NCI-H2029 (cell line): Measurements from ENCODE around the gene SOCS3.
"Not testable (repeated sequence)": the region's sequence is repeated elsewhere in the genome, so short reads cannot be mapped to it uniquely, and the experiment has no call there.

Source experiments
- DNase-seq: peaks from one replicate; lab custom pipeline; 2025; lab: John Stamatoyannopoulos, UW

The SOCS3 gene

DNA sequence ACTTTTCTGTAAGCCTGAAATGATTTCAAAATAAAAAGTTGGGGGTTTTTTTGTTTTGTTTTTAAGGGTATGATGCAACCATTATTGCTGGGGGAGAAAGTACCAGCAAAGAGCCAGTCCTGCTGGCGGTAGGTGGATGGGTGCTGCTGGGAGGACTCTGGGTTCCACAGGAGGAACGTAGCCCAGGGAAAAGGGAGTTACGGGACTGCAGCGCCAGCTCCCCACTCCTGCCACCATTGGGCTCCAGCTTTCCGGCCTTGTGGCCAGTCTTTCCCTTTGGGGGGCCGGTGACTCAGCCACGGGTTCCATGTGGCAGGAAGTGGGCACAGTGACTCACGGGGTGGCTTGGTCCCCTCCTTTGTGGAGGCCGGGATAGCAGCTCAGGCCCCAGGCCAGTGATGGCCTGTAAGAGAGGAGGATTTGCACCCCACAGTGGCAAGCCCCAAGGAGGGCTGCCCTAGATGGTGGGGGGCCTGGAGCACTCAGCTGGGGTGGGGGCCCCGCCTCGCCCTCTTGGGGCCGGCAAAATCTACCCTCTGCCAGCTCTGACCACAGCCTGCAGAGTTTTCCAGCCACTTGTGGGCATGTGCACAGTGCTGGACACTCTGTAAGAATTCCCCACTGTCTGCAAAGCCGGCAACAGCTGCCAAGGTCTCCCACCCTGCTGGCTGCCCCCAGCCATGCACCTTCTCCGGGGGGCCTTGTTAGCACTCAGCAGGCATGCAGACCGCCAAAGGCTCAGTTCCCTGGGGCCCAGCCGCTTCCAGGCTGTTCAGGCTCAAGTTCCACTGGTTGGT, 30.4 kb downstream of the SOCS3 start:
- DNase-seq, result no peak

GRCh38 chr17:78327880-78328279, 32.0 kb downstream of the SOCS3 start:
- DNase-seq, result no peak

GRCh38 chr17:78325076-78325687, 34.7 kb downstream of the SOCS3 start:
- DNase-seq, result no peak

DNA sequence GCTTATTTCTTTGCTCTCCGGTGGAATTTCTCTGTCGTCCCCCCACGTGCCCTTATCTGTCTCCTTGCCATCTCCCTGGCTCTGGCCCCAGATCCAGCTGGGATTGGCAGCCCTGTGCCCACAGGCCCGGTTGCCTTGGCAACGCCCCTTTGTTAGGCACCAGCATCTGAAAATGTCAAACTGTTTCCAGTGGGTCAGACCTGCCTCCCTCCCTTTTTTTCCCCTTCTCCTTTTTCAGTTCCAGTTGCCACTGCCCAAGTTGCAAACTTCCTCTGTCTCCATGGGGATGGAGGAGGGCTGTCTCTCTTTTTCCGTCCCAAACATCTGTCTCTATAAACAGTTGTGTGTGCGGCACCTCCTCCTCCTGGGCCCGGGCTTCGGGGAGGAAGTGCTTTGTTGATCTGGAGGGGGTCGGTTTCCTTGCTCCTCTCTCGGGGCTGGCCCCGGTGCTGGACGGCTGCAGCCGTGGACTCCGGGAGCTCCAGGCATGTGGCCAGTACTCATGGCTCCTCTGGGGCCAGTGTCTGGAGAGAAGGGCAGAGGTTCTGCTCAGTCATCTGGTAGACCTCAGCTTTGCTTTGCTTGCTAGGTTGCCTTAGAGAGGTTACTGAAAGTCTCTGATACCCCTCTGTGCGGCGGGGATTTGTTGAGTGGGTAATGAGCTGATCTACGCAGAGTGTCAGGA, 35.3 kb downstream of the SOCS3 start:
- DNase-seq, result peak; percentile 43

DNA sequence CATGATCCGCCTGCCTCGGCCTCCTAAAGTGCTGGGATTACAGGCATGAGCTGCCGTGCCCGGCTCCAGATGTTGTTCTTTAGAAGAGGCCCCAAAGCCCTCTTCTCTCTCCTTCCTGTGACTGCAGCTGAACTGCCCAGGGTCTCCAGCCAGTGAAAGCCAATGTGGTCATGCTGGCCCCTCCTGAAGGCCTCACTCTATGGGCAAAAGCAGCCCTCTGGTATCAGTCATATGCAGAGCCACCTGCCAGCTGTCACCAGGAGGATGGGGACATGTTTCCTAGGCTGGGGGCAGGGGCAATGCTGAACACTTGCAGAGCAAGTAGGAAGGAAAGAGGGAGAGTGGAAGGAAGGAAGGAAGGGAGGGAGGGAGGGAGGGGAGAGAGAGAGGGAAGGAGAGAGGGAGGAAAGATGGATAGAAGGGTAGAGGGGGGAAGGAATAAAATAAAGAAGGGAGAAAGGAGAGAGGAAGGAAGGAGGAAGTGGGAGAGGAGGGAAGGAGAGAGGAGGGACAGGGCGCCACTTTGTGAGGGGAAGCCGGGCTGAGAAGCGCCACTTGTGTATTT, 36.0 kb downstream of the SOCS3 start:
- no peak for DNase-seq

GRCh38 chr17:78322858-78323455, 36.9 kb downstream of the SOCS3 start:
- DNase-seq, result no peak

DNA sequence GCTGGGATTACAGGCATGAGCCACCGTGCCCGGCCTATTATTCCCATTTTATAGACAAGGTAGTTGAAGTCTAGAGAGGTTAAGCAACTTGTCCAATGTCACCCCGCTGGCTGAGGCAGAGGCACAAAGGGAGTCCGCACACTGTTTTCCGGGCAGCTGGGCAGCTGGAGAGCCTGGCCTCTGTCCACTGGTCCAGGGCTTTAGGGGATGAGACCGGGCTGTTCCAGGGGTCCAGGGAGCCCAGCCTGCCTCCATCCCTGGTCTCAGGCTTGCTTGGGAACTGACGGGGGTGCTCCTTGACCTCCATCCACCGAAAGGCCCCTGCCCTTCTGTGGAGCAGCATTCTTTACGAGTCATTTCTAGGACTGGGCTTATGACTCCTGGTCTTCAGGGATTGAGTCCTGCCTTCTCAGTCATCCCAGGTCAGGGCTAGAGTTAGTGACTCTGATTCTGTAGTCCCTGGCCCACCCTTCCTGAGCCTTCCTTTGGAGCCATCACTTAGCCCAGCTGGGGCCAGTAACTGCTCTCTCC, 37.5 kb downstream of the SOCS3 start:
- DNase-seq, result no peak

- no peak for DNase-seq
Measured at GRCh38 chr17:78318843-78319242, 41.0 kb downstream of the SOCS3 start.

GRCh38 chr17:78318407-78318806, 41.5 kb downstream of the SOCS3 start:
- no peak for DNase-seq

DNA sequence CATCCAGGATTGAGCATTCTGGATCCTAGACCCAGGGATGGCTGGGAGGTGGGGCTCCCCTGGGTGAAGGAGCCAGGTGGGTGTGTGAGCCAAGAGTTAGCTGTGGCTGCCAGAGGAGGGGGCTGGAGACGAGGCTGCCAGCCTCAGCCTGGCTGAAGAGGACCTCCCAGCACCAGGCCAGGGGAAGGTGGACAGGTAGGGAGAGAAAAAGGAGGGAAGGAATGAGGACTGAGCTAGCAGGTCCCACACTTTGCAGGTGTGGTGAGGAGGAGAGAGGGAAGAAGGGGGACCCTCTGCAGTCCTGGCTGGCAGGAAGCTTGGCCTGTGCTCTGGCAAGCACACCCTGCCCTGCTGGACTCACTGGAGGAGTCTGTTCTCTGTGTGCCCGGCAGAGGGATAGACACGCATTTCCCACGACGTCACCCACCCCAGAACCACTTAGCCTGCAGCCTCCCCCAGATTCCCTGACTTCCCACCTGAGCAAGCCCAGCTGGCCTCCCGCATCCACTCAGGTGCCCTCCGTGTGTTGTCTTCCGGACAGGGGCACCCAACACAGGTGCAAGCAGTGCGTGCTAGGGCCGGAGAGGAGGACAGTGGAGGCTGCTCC, 42.0 kb downstream of the SOCS3 start:
- DNase-seq, result no peak

DNA sequence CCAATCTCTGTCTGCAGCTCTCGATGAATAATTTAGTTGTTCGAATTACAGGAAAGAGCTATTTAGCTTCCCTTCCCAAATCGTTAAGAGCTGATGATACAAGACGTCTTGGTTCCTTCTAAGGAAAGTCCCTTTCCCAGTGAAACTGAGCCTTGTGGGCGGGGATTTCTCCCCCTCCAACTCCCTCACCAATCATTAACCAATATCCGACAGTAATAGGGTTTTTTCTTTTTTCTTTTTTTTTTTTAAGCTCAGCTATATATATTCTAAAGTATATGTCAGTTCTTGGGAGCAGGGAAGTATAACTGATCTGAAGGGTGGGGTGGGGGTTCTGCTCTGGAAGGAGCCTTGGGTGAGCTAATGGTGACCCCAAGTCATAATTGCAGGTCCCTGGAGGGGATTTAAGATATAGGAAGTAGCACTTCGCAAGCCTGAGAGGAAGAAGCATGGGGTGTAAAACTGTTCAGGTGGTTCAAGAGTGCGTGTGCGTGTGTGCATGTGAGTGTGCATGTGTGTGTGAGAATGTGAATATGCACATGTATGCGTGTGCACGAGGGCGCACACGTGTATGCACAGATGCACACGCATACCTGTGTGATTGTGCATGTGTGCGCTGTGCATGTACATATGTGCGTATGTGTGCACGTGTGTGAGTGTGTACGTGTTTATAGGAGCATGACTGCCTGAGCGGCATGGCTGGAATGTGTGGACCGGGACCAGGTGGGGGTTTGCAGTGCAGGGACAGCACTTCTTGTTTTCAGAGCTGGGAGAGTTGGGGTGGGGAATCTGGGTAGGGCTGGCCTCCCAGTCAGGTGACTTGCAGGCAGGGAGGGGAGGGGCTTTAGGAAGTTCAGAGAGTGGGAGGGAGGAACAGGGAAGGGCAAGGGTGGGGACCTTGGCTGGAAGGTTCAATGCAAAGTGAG, 42.7 kb downstream of the SOCS3 start:
- DNase-seq, result no peak

DNA sequence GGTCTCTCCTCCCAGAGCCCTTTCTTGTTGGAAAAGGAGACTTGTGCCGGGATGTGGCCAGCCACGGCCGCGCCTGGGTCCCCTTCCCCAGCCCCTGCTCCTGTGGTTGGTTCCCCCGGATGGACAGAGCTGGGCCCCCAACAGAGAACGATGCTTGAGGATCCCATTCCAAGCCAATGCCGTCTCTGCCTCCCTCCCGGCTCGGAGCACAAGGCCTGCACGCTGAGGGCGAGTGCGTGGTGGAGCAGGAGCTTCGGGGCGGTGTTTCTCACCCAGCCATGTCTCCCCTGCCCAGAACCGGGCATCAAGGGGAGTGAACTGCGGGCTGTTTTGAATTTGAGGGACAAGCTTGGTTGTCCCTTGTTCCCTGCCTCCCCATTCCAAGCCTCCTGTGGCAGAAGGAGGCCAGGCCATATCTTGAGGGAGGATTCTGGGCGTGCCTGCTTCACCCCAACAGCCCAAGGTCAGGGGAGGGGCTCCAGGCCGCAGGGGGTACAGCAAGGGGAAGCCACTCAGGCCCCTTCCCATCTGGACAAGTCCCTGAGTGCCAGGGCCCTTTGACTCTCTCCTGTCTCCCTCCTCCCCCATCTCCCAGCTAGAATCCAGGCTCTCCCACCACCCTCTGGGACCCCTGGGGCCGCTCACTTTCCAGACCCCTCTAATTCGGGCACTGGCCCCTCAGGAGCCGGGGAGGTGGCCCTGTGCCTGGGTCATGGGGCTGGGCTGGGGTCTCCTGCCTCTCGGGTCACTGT, 43.6 kb downstream of the SOCS3 start:
- no peak for DNase-seq

- no peak for DNase-seq
Measured at GRCh38 chr17:78315355-78316114, 44.3 kb downstream of the SOCS3 start.

DNA sequence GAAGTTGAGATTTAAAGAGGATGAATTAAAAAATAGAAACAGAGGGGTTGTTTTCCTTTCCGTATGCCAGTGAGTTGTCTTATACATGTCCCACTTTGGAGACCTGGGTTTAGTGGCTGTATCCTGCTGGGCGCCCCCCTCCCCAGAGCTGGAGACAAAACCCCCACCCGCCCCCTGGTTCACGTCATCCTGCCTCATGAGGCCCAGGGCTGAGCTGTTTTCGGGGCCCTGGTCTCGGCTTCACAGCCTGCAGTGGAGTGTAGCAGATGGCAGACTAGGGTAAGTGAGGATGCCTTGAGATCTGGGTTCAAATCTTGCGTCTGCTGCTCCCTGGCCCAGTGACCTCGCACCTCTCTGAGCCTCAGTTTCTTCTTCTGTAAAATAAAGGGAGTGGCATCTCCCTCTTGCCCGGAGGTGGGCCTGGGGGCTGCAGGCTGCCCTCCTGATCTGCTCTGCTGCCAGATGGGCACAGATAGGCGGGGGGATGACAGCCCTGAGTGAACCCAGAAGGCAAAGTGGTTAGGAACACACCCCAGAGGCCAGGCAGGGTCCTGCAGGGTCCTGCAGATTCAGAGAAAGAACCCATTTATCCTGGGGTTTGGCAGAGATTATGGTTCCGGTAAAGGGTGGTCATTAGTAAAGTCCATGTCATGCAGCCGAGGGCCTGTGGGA, 45.1 kb downstream of the SOCS3 start:
- DNase-seq, result no peak

- DNase-seq, result peak; percentile 77
Measured at GRCh38 chr17:78313735-78314648, 45.9 kb downstream of the SOCS3 start.

GRCh38 chr17:78309659-78310255, 50.1 kb downstream of the SOCS3 start:
- DNase-seq, result not testable (repeated sequence)
